ENCODE data around the gene MAN1C1.

MAN1C1 gene

GRCh38 chr1:25744140-25744581, 127.6 kb downstream of the MAN1C1 start:
- no peak for DNase-seq

- DNase-seq: no peak
Measured at GRCh38 chr1:25744636-25745425, 128.2 kb downstream of the MAN1C1 start.

- no peak for DNase-seq
Measured at GRCh38 chr1:25746299-25747045, 129.9 kb downstream of the MAN1C1 start.

GRCh38 chr1:25747046-25747719, 130.6 kb downstream of the MAN1C1 start:
- DNase-seq: no peak

GRCh38 chr1:25748531-25749205, 132.1 kb downstream of the MAN1C1 start:
- no peak for DNase-seq

- no peak for DNase-seq
Measured at GRCh38 chr1:25750923-25751605, 134.5 kb downstream of the MAN1C1 start.

GRCh38 chr1:25754470-25755181, 138.0 kb downstream of the MAN1C1 start:
- no peak for DNase-seq

- DNase-seq: no peak
Measured at GRCh38 chr1:25755475-25756125, 139.0 kb downstream of the MAN1C1 start.

GRCh38 chr1:25756215-25756614, 139.6 kb downstream of the MAN1C1 start:
- DNase-seq: no peak

GRCh38 chr1:25757151-25757845, 140.7 kb downstream of the MAN1C1 start:
- no peak for DNase-seq

- no peak for DNase-seq
Measured at GRCh38 chr1:25757846-25758185, 141.2 kb downstream of the MAN1C1 start.

GRCh38 chr1:25758466-25759070, 142.0 kb downstream of the MAN1C1 start:
- no peak for DNase-seq

- DNase-seq: no peak
Measured at GRCh38 chr1:25760122-25760719, 143.6 kb downstream of the MAN1C1 start.

- no peak for DNase-seq
Measured at GRCh38 chr1:25760871-25761270, 144.3 kb downstream of the MAN1C1 start.

GRCh38 chr1:25763493-25763892, 146.9 kb downstream of the MAN1C1 start:
- no peak for DNase-seq

- DNase-seq: no peak
Measured at GRCh38 chr1:25765136-25765922, 148.7 kb downstream of the MAN1C1 start.

- DNase-seq: no peak
Measured at GRCh38 chr1:25765923-25766589, 149.5 kb downstream of the MAN1C1 start.

- DNase-seq: no peak
Measured at GRCh38 chr1:25766721-25767436, 150.3 kb downstream of the MAN1C1 start.

All from activated T-cell treated with anti-CD3 and anti-CD28 coated beads for 4 hours (primary cell).